Fibroblast of lung (primary cell): ENCODE data around the gene KPNA5.

Experiments
- EZH2 ChIP-seq: IDR thresholded peaks from 2 replicates; pipeline ENCODE4 v1.5.1; 2012; ENCODE audit warnings: low read length, control low read depth, mild to moderate bottlenecking; ENCODE audit errors: missing control alignments
- TF ChIP-seq, protein P1 (sequence below), 2 donors: IDR thresholded peaks in 1 of 2; conservative IDR thresholded peaks in 1 of 2; 1 replicate in 1 of 2; 2 replicates in 1 of 2; pipeline ENCODE4 v1.5.1; 2011 to 2012; ENCODE audit warnings: low read length in 2 of 2, control low read depth in 1 of 2, inconsistent platforms in 1 of 2, low read depth in 1 of 2, mild to moderate bottlenecking in 1 of 2

DNA sequence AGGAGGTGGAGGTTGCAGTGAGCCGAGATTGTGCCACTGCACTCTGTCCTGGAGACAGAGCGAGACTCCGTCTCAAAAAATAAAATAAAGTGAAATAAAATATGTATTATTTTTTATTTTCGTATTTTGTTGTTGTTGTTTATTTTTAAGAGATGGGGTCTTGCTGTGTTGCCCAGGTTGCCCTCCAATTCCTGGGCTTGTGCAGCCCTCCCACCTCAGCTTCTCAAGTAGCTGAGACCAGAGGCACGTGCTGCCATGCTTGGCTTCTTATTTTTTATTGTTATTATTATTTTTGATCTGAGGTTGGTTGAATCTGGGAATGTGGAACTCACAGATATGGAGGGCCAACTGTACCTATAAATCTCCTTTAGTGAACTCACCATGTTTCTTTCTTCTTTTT, 10.1 kb downstream of the KPNA5 start:
- TF ChIP-seq, protein P1, sequence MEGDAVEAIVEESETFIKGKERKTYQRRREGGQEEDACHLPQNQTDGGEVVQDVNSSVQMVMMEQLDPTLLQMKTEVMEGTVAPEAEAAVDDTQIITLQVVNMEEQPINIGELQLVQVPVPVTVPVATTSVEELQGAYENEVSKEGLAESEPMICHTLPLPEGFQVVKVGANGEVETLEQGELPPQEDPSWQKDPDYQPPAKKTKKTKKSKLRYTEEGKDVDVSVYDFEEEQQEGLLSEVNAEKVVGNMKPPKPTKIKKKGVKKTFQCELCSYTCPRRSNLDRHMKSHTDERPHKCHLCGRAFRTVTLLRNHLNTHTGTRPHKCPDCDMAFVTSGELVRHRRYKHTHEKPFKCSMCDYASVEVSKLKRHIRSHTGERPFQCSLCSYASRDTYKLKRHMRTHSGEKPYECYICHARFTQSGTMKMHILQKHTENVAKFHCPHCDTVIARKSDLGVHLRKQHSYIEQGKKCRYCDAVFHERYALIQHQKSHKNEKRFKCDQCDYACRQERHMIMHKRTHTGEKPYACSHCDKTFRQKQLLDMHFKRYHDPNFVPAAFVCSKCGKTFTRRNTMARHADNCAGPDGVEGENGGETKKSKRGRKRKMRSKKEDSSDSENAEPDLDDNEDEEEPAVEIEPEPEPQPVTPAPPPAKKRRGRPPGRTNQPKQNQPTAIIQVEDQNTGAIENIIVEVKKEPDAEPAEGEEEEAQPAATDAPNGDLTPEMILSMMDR (conservative IDR thresholded peaks at IDR 0.05 in 1 of 2, IDR thresholded peaks at IDR 0.05 in 1 of 2; ENCODE audit: low read depth in 1 of 2, low read length in 2 of 2) = no peak
- TF ChIP-seq EZH2 = no peak
